Osteoblast (primary cell): Measurements from ENCODE around the gene KCNQ1. TPM values are rescaled to one million over a fixed set of nuclear protein-coding genes. Genes with fewer than 3 reads are reported as not detected.

ENCODE experiments used
- DNase-seq: peaks from one replicate; pipeline ENCODE4 v3.0.0; 2011; ENCODE audit warnings: low spot score, mixed read lengths; ENCODE audit not compliant: insufficient read length; ENCODE audit errors: missing footprints
- H2AFZ ChIP-seq: 2 replicates; pipeline ENCODE4 v1.6.0; 2011; ENCODE audit warnings: mild to moderate bottlenecking, low read length
- H3K27ac ChIP-seq: 2 replicates; pipeline ENCODE4 v1.5.1; 2011; ENCODE audit warnings: mild to moderate bottlenecking, low read depth, low read length, moderate library complexity
- H3K27me3 ChIP-seq: 2 replicates; pipeline ENCODE4 v1.6.0; 2012; ENCODE audit warnings: mild to moderate bottlenecking, control low read depth, inconsistent platforms, low read length, moderate library complexity; ENCODE audit not compliant: insufficient read depth
- H3K36me3 ChIP-seq: 2 replicates; pipeline ENCODE4 v1.5.1; 2011; ENCODE audit warnings: mild to moderate bottlenecking, low read length, control low read depth, moderate library complexity; ENCODE audit not compliant: insufficient read depth
- H3K4me1 ChIP-seq: 2 replicates; pipeline ENCODE4 v1.5.1; 2011; ENCODE audit warnings: mild to moderate bottlenecking, low read length, control low read depth, moderate library complexity; ENCODE audit not compliant: insufficient read depth
- H3K4me2 ChIP-seq: 2 replicates; pipeline ENCODE4 v1.6.0; 2011; ENCODE audit warnings: mild to moderate bottlenecking, low read length; ENCODE audit not compliant: insufficient read depth
- H3K4me3 ChIP-seq: fragments of 200-600 bp; sonication (generic); 3 replicates; pipeline ENCODE4 v1.5.1; 2012; ENCODE audit warnings: mild to moderate bottlenecking, low read length, inconsistent platforms; ENCODE audit not compliant: insufficient read depth
- H3K79me2 ChIP-seq: 2 replicates; pipeline ENCODE4 v1.6.0; 2012; ENCODE audit warnings: mild to moderate bottlenecking, low read length, control low read depth, inconsistent platforms; ENCODE audit not compliant: insufficient read depth
- H3K9me3 ChIP-seq: 2 replicates; pipeline ENCODE4 v1.5.1; 2011; ENCODE audit warnings: low read depth, low read length, control low read depth
- H4K20me1 ChIP-seq: 2 replicates; pipeline ENCODE4 v1.6.0; 2012; ENCODE audit warnings: mild to moderate bottlenecking, low read length, control low read depth; ENCODE audit not compliant: insufficient read depth
- total RNA-seq: library from RNA; depleted of rRNA; stranded (reverse); fragments of >200 nt; gene quantifications from 2 replicates; pipeline ENCODE4 v1.2.3, GENCODE V29; 2012
- TF ChIP-seq, protein P1 (sequence below): IDR thresholded peaks from 2 replicates; pipeline ENCODE4 v1.5.1; 2011; ENCODE audit warnings: mild to moderate bottlenecking, low read depth, low read length, moderate library complexity; ENCODE audit errors: extremely low read depth

The KCNQ1 gene
- total RNA-seq, 1 donor = not detected

- Histone ChIP-seq H2AFZ (no peak overlapping the region), H3K4me1 (no peaks in the 10 kb centered on the region), H4K20me1 (no peaks in the 10 kb centered on the region), H3K27ac (no peak overlapping the region), H3K27me3 (no peaks in the 10 kb centered on the region), H3K9me3 (no peaks in the 10 kb centered on the region), H3K36me3 (no peaks in the 10 kb centered on the region), H3K4me3 (no peak overlapping the region), H3K79me2 (no peaks in the 10 kb centered on the region), H3K4me2 (no peak overlapping the region)
- TF ChIP-seq, protein P1, sequence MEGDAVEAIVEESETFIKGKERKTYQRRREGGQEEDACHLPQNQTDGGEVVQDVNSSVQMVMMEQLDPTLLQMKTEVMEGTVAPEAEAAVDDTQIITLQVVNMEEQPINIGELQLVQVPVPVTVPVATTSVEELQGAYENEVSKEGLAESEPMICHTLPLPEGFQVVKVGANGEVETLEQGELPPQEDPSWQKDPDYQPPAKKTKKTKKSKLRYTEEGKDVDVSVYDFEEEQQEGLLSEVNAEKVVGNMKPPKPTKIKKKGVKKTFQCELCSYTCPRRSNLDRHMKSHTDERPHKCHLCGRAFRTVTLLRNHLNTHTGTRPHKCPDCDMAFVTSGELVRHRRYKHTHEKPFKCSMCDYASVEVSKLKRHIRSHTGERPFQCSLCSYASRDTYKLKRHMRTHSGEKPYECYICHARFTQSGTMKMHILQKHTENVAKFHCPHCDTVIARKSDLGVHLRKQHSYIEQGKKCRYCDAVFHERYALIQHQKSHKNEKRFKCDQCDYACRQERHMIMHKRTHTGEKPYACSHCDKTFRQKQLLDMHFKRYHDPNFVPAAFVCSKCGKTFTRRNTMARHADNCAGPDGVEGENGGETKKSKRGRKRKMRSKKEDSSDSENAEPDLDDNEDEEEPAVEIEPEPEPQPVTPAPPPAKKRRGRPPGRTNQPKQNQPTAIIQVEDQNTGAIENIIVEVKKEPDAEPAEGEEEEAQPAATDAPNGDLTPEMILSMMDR = no peak
- DNase-seq = peak; percentile 71
These were observed 15.9 kb downstream of the KCNQ1 start for GRCh38 chr11:2460540-2461252.

DNA sequence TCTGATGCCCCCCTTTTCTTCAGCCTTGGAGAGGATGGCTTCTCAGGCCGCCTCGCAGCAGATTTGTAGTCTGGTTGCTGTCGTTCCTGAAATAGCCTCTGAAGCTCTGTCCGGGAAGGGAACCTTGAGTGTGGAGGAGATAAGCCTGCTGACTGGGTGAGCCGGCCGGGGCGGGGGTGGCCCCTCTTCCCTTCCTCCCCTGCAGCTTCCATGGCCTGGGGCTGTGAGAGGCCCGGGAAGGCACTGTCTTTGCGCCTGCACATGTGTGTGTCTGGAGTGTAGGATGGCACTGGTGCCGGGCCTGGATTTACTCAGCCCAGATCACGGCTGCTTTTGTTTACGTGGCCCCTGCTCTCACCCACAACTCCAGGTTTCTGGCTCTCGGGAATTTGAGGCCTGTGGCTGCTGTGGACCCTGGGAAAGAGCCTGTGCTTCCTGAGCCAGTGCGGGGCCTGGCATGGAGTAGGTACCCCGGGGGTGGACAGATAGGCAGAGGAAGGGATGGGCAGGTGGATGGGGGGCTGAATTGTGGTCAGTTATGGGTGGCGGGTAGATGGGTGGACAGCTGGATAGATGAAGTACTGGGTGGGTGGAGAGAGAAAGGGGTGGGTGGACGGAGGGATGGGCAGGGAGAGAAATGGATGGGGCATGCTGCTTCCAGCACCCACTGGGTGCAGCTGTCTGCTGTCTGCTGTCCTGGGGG lies 16.6 kb downstream of the KCNQ1 start:
- Histone ChIP-seq H3K27me3 (no peaks in the 10 kb centered on the region), H3K4me3 (no peak overlapping the region), H2AFZ (no peak overlapping the region), H3K9me3 (no peaks in the 10 kb centered on the region), H4K20me1 (no peaks in the 10 kb centered on the region), H3K4me1 (no peaks in the 10 kb centered on the region), H3K4me2 (no peak overlapping the region), H3K27ac (no peak overlapping the region), H3K79me2 (no peaks in the 10 kb centered on the region), H3K36me3 (no peaks in the 10 kb centered on the region)
- peak; percentile 76 for DNase-seq
- TF ChIP-seq, protein P1 = no peak

DNA sequence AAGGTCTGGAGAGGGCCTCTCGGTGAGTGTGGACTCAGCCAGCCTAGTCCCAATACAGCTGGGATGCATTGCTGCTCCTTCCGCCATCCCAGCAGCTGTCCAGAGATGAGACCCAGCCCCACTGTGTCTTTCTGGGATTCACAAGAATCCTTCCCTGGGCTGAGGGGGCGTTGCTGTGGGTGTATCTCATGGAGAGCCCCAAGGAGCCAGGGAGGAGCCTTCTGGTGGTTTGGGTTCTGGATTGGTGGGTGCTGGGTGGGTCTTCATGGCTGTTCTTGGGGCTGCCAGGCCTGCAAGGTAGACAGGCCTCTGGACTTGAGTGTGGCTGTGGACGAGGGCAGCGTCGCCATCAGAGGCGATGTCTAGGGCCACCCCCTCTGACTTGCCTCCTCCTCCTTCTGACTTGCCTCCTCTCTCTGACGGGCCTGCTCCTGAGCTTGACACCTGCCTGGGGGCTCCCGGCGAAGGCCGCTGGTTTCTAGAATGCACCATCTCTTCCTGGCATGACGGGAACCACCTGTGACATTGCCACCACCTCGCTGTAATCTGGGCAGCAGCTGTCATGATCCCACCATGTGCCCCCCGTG lies 17.2 kb downstream of the KCNQ1 start:
- H3K27ac ChIP-seq = no peak overlapping the region
- H4K20me1 ChIP-seq = no peaks in the 10 kb centered on the region
- H3K27me3 ChIP-seq = no peaks in the 10 kb centered on the region
- TF ChIP-seq, protein P1 = no peak
- no peaks in the 10 kb centered on the region for H3K36me3 ChIP-seq
- no peaks in the 10 kb centered on the region for H3K79me2 ChIP-seq
- no peak overlapping the region for H2AFZ ChIP-seq
- no peak overlapping the region for H3K4me3 ChIP-seq
- DNase-seq = peak; percentile 62
- H3K9me3 ChIP-seq = no peaks in the 10 kb centered on the region
- H3K4me2 ChIP-seq = no peak overlapping the region
- H3K4me1 ChIP-seq = no peaks in the 10 kb centered on the region

- Histone ChIP-seq H3K27ac (no peak overlapping the region), H3K9me3 (no peaks in the 10 kb centered on the region), H3K4me1 (no peaks in the 10 kb centered on the region), H3K27me3 (no peaks in the 10 kb centered on the region), H3K4me2 (no peak overlapping the region), H2AFZ (no peak overlapping the region), H4K20me1 (no peaks in the 10 kb centered on the region), H3K4me3 (no peak overlapping the region), H3K36me3 (no peaks in the 10 kb centered on the region), H3K79me2 (no peaks in the 10 kb centered on the region)
- TF ChIP-seq, protein P1 = no peak
- peak; percentile 77 for DNase-seq
These were observed 17.8 kb downstream of the KCNQ1 start for GRCh38 chr11:2462543-2462985.
